HepG2 (cell line): ENCODE data around the gene FAF2. TPM values are rescaled to one million over a fixed set of nuclear protein-coding genes. Genes with fewer than 3 reads are reported as not detected.

Experiments used
- BHLHE40 ChIP-seq: IDR thresholded peaks from 2 replicates; pipeline ENCODE4 v1.6.1; 2011; ENCODE audit warnings: low read length, improper control_type of control experiment
- HCFC1 ChIP-seq: fragments of 150-350 bp; IDR thresholded peaks from 2 replicates; pipeline ENCODE4 v1.6.1; 2014; ENCODE audit warnings: low read depth, low read length
- MEF2D ChIP-seq: sonication (generic); formaldehyde crosslinking; IDR thresholded peaks from 2 replicates; pipeline ENCODE4 v1.5.1; 2020; ENCODE audit warnings: mild to moderate bottlenecking, missing genetic modification reagents
- MXI1 ChIP-seq: IDR thresholded peaks from 3 replicates; pipeline ENCODE4 v1.6.1; 2012; ENCODE audit warnings: low read depth, low read length, inconsistent platforms, borderline replicate concordance
- NFIB ChIP-seq: sonication (generic); formaldehyde crosslinking; IDR thresholded peaks from 2 replicates; pipeline ENCODE4 v1.9.0; 2021; ENCODE audit warnings: missing genetic modification reagents, mild to moderate bottlenecking, borderline replicate concordance
- SATB2 ChIP-seq: sonication (generic); formaldehyde crosslinking; IDR thresholded peaks from 2 replicates; pipeline ENCODE4 v1.5.0; 2020; ENCODE audit warnings: missing genetic modification reagents
- THAP11 ChIP-seq: IDR thresholded peaks from 2 replicates; pipeline ENCODE4 v1.6.1; 2016; ENCODE audit warnings: missing biosample characterization, missing genetic modification reagents
- ZNF256 ChIP-seq: sonication (generic); formaldehyde crosslinking; conservative IDR thresholded peaks from 2 replicates; pipeline ENCODE4 v1.4.0; 2020; ENCODE audit warnings: missing genetic modification reagents
- ZZZ3 ChIP-seq: sonication (generic); formaldehyde crosslinking; IDR thresholded peaks from 2 replicates; pipeline ENCODE4 v1.4.0; 2020; ENCODE audit warnings: missing genetic modification reagents, mild to moderate bottlenecking, borderline replicate concordance
- polyA plus RNA-seq, 8 experiments: library from polyadenylated mRNA; depleted of rRNA in 3 of 8; stranded (reverse) in 7 of 8; unstranded in 1 of 8; fragments of >200 nt; fragmentation: Illumina TruSeq in 4 of 8; extraction: Trizol in 4 of 8; gene quantifications; 2 replicates each; pipeline versions ENCODE4 v1.2.1 to v1.2.3, GENCODE V29; 2011 to 2016; ENCODE audit warnings: low read depth in 4 of 8, missing spikeins in 1 of 8, mixed read lengths in 1 of 8; ENCODE audit not compliant: insufficient read depth in 1 of 8
- total RNA-seq, 5 experiments: library from RNA; depleted of rRNA; stranded (reverse); fragments of >200 nt; fragmentation: Illumina TruSeq; extraction: Trizol; gene quantifications; 2 replicates each; pipeline ENCODE4 v1.2.3, GENCODE V29; 2016; ENCODE audit warnings: low read depth in 1 of 5
- TF ChIP-seq, protein P1 (sequence below): sonication (generic); formaldehyde crosslinking; IDR thresholded peaks from 2 replicates; pipeline ENCODE4 v1.4.0; 2020; ENCODE audit warnings: missing genetic modification reagents, borderline replicate concordance
- TF ChIP-seq, protein P2 (sequence below): sonication (generic); formaldehyde crosslinking; IDR thresholded peaks from 2 replicates; pipeline ENCODE4 v1.8.1; 2023; ENCODE audit warnings: missing genetic modification reagents, inconsistent platforms, borderline replicate concordance
- TF ChIP-seq, protein P3 (sequence below): sonication (generic); formaldehyde crosslinking; IDR thresholded peaks from 2 replicates; pipeline ENCODE4 v1.5.1; 2020; ENCODE audit warnings: missing genetic modification reagents, mild to moderate bottlenecking, borderline replicate concordance
- TF ChIP-seq, protein P4 (sequence below): sonication (generic); formaldehyde crosslinking; IDR thresholded peaks from 2 replicates; pipeline ENCODE4 v1.5.1; 2020; ENCODE audit warnings: missing genetic modification reagents, mild to moderate bottlenecking, borderline replicate concordance
- TF ChIP-seq, protein P5 (sequence below): sonication (generic); formaldehyde crosslinking; IDR thresholded peaks from 2 replicates; pipeline ENCODE4 v1.4.0; 2020; ENCODE audit warnings: missing genetic modification reagents; ENCODE audit errors: not compliant biosample characterization
- TF ChIP-seq, protein P6 (sequence below): sonication (generic); formaldehyde crosslinking; IDR thresholded peaks from 2 replicates; pipeline ENCODE4 v1.5.0; 2020; ENCODE audit warnings: mild to moderate bottlenecking, missing genetic modification reagents
- TF ChIP-seq, protein P7 (sequence below): sonication (generic); formaldehyde crosslinking; IDR thresholded peaks from 2 replicates; pipeline ENCODE4 v1.5.0; 2020; ENCODE audit warnings: missing genetic modification reagents

Gene FAF2
- total and polyA plus RNA-seq, 2 of the 13 experiments (the other 11 are each of a cell fraction or from before 2014, with no cell fraction given): 27.8 to 34.3 TPM

DNA sequence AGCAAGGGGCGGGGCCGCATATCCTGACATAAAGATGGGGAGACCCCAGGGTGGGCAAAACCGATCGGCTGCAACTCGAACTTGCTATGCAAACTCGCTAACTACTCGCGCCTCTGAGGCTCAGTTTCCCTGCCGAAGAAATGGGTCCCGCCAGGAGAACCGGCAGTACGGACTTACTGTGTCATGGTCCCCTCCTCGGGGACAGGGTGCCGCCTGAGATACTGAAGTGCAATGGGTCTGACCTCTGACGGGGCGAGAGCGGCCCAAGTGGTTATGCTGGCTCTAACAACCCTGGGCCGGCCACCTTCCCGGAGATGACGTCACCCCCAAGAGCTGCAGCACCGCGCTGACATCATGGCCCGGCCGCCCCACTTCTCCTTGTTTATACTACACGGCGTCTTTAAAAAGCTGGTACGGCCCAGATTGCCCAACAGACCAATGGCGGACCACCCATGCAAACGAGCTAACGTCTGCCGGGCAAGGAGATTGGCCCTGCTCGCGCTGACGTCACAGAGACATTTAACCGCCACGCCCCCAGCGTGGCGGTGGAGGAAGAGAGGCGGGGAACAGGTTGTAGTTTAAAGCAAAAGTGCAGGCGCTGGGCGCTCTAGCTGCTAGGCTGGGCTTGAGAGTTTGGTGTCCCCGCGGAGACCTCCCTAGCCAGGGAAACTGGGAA lies 89.5 kb downstream of the FAF2 start (continued):
- TF ChIP-seq, protein P1, sequence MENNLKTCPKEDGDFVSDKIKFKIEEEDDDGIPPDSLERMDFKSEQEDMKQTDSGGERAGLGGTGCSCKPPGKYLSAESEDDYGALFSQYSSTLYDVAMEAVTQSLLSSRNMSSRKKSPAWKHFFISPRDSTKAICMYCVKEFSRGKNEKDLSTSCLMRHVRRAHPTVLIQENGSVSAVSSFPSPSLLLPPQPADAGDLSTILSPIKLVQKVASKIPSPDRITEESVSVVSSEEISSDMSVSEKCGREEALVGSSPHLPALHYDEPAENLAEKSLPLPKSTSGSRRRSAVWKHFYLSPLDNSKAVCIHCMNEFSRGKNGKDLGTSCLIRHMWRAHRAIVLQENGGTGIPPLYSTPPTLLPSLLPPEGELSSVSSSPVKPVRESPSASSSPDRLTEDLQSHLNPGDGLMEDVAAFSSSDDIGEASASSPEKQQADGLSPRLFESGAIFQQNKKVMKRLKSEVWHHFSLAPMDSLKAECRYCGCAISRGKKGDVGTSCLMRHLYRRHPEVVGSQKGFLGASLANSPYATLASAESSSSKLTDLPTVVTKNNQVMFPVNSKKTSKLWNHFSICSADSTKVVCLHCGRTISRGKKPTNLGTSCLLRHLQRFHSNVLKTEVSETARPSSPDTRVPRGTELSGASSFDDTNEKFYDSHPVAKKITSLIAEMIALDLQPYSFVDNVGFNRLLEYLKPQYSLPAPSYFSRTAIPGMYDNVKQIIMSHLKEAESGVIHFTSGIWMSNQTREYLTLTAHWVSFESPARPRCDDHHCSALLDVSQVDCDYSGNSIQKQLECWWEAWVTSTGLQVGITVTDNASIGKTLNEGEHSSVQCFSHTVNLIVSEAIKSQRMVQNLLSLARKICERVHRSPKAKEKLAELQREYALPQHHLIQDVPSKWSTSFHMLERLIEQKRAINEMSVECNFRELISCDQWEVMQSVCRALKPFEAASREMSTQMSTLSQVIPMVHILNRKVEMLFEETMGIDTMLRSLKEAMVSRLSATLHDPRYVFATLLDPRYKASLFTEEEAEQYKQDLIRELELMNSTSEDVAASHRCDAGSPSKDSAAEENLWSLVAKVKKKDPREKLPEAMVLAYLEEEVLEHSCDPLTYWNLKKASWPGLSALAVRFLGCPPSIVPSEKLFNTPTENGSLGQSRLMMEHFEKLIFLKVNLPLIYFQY (CRISPR knock-in tag): peak; percentile 27; the same call in 1 of the 2 replicates
- TF ChIP-seq ZZZ3 (CRISPR knock-in tag) (no peak), MXI1 (peak; percentile 72; the same call in 2 of the 3 replicates), MEF2D (CRISPR knock-in tag) (peak; percentile 38; the same call in 1 of the 2 replicates), THAP11 (peak; percentile 31; the same call in 1 of the 2 replicates), BHLHE40 (peak; percentile 60), SATB2 (CRISPR knock-in tag) (no peak), NFIB (CRISPR knock-in tag) (no peak), HCFC1 (peak; percentile 6; the same call in 1 of the 2 replicates), ZNF256 (CRISPR knock-in tag) (0 out of 2 replicates have a peak, but pooled peaks have one; percentile 23)
- TF ChIP-seq, protein P2, sequence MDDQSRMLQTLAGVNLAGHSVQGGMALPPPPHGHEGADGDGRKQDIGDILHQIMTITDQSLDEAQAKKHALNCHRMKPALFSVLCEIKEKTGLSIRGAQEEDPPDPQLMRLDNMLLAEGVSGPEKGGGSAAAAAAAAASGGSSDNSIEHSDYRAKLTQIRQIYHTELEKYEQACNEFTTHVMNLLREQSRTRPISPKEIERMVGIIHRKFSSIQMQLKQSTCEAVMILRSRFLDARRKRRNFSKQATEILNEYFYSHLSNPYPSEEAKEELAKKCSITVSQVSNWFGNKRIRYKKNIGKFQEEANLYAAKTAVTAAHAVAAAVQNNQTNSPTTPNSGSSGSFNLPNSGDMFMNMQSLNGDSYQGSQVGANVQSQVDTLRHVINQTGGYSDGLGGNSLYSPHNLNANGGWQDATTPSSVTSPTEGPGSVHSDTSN (CRISPR knock-in tag): no peak
- TF ChIP-seq, protein P3, sequence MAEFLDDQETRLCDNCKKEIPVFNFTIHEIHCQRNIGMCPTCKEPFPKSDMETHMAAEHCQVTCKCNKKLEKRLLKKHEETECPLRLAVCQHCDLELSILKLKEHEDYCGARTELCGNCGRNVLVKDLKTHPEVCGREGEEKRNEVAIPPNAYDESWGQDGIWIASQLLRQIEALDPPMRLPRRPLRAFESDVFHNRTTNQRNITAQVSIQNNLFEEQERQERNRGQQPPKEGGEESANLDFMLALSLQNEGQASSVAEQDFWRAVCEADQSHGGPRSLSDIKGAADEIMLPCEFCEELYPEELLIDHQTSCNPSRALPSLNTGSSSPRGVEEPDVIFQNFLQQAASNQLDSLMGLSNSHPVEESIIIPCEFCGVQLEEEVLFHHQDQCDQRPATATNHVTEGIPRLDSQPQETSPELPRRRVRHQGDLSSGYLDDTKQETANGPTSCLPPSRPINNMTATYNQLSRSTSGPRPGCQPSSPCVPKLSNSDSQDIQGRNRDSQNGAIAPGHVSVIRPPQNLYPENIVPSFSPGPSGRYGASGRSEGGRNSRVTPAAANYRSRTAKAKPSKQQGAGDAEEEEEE (CRISPR knock-in tag): no peak
- TF ChIP-seq, protein P4, sequence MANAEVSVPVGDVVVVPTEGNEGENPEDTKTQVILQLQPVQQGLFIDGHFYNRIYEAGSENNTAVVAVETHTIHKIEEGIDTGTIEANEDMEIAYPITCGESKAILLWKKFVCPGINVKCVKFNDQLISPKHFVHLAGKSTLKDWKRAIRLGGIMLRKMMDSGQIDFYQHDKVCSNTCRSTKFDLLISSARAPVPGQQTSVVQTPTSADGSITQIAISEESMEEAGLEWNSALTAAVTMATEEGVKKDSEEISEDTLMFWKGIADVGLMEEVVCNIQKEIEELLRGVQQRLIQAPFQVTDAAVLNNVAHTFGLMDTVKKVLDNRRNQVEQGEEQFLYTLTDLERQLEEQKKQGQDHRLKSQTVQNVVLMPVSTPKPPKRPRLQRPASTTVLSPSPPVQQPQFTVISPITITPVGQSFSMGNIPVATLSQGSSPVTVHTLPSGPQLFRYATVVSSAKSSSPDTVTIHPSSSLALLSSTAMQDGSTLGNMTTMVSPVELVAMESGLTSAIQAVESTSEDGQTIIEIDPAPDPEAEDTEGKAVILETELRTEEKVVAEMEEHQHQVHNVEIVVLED (CRISPR knock-in tag): peak; percentile 62; the same call in 1 of the 2 replicates
- TF ChIP-seq, protein P5, sequence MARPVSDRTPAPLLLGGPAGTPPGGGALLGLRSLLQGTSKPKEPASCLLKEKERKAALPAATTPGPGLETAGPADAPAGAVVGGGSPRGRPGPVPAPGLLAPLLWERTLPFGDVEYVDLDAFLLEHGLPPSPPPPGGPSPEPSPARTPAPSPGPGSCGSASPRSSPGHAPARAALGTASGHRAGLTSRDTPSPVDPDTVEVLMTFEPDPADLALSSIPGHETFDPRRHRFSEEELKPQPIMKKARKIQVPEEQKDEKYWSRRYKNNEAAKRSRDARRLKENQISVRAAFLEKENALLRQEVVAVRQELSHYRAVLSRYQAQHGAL (CRISPR knock-in tag): peak; percentile 49
- TF ChIP-seq, protein P6, sequence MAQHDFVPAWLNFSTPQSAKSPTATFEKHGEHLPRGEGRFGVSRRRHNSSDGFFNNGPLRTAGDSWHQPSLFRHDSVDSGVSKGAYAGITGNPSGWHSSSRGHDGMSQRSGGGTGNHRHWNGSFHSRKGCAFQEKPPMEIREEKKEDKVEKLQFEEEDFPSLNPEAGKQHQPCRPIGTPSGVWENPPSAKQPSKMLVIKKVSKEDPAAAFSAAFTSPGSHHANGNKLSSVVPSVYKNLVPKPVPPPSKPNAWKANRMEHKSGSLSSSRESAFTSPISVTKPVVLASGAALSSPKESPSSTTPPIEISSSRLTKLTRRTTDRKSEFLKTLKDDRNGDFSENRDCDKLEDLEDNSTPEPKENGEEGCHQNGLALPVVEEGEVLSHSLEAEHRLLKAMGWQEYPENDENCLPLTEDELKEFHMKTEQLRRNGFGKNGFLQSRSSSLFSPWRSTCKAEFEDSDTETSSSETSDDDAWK: no peak
- TF ChIP-seq, protein P7, sequence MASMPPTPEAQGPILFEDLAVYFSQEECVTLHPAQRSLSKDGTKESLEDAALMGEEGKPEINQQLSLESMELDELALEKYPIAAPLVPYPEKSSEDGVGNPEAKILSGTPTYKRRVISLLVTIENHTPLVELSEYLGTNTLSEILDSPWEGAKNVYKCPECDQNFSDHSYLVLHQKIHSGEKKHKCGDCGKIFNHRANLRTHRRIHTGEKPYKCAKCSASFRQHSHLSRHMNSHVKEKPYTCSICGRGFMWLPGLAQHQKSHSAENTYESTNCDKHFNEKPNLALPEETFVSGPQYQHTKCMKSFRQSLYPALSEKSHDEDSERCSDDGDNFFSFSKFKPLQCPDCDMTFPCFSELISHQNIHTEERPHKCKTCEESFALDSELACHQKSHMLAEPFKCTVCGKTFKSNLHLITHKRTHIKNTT (CRISPR knock-in tag): no peak
